Hematopoietic multipotent progenitor cell (in vitro differentiated cells): Measurements from ENCODE around the gene ZNF547. TPM values are rescaled to one million over a fixed set of nuclear protein-coding genes. Genes with fewer than 3 reads are reported as not detected.
A peak's percentile ranks its signal among the peaks of the same experiment; 100 is the strongest.
"Not testable (repeated sequence)": the region's sequence is repeated elsewhere in the genome, so short reads cannot be mapped to it uniquely, and the experiment has no call there.

ENCODE experiments used
- DNase-seq, 3 donors: peaks; one replicate each; pipeline ENCODE4 v3.0.0-alpha.2; 2011 to 2015; ENCODE audit warnings: low read depth in 2 of 3, low spot score in 2 of 3
- total RNA-seq: library from RNA; depleted of rRNA; stranded (reverse); fragments of >200 nt; gene quantifications from one replicate; pipeline ENCODE4 v1.2.3, GENCODE V29; 2012

Gene ZNF547
- total RNA-seq, 1 donor: 1.6 TPM

- no peak for DNase-seq
Measured at GRCh38 chr19:57366776-57367175, 3.4 kb downstream of the ZNF547 start.

GRCh38 chr19:57374179-57374578 is 10.8 kb downstream of the ZNF547 start:
- no peak for DNase-seq

GRCh38 chr19:57374647-57375046 is 11.3 kb downstream of the ZNF547 start:
- DNase-seq: not testable (repeated sequence)

- no peak for DNase-seq
Measured at GRCh38 chr19:57376151-57376550, 12.8 kb downstream of the ZNF547 start.

- DNase-seq: no peak
Measured at GRCh38 chr19:57377498-57378146, 14.3 kb downstream of the ZNF547 start.

GRCh38 chr19:57380923-57381322 is 17.6 kb downstream of the ZNF547 start:
- no peak for DNase-seq

GRCh38 chr19:57382806-57383488 is 19.6 kb downstream of the ZNF547 start:
- no peak for DNase-seq

GRCh38 chr19:57389194-57389729 is 25.9 kb downstream of the ZNF547 start:
- no peak for DNase-seq

GRCh38 chr19:57389730-57390598 is 26.6 kb downstream of the ZNF547 start, which contains the start of gene ZNF548:
Gene ZNF548, plus strand, starts transcription at chr19:57389854. Its CDS starts 246 bp downstream, at chr19:57390100.
- DNase-seq: peak; percentile 95 to 100 (median 100)

GRCh38 chr19:57395710-57396109 is 32.4 kb downstream of the ZNF547 start:
- DNase-seq: no peak

GRCh38 chr19:57398868-57399267 is 35.5 kb downstream of the ZNF547 start:
- peak in 1 of 3 donors; percentile 13 for DNase-seq

GRCh38 chr19:57403737-57404563 is 40.6 kb downstream of the ZNF547 start:
- DNase-seq: no peak

GRCh38 chr19:57406516-57407123 is 43.3 kb downstream of the ZNF547 start:
- DNase-seq: peak in 2 of 3 donors; percentile 66 to 86

GRCh38 chr19:57410877-57411671 is 47.7 kb downstream of the ZNF547 start, which contains the start of gene ZNF17:
Gene ZNF17, plus strand, starts transcription at chr19:57411161. Its CDS starts 2,455 bp downstream, at chr19:57413616.
- DNase-seq: peak; percentile 72 to 95 (median 90)

GRCh38 chr19:57419439-57419838 is 56.1 kb downstream of the ZNF547 start:
- no peak for DNase-seq

GRCh38 chr19:57421037-57421436 is 57.7 kb downstream of the ZNF547 start:
- no peak for DNase-seq
